Measurements from ENCODE around the gene UVRAG. TPM values are rescaled to one million over a fixed set of nuclear protein-coding genes. Genes with fewer than 3 reads are reported as not detected.
"Not testable (repeated sequence)": the region's sequence is repeated elsewhere in the genome, so short reads cannot be mapped to it uniquely, and the experiment has no call there.

The UVRAG gene
- total RNA-seq, 1 donor from 2014 or later: 8.8 TPM

DNA sequence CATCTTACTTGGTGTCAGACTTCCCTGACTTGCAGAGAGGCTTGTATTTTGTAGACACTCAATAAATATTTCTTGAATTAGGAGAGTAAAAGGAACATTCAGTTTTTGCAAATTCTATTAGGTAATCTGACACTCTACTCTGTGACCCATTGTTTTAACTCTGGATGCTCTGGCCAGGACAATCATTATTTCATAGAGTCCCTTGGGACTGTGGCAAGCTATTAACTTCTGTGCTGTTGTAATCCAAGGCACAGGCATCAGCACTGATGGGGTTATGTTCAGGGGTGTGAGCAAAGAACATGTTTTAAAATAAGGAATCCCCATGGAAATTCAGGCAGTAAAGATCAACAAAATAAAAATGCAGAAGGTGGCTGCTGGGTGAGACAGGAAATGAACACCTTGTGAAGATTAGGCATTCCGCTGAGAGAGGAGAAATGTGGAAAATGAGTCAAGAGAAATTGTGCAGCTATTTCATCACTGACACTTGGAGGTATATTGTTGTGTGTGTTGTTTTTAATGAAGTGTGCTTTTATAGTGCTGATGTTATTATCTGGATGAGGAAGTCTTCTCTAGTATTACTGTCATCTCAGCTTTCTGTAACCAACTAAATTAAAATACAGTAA lies 216.1 kb downstream of the UVRAG start:
- no peak for ATAC-seq

DNA sequence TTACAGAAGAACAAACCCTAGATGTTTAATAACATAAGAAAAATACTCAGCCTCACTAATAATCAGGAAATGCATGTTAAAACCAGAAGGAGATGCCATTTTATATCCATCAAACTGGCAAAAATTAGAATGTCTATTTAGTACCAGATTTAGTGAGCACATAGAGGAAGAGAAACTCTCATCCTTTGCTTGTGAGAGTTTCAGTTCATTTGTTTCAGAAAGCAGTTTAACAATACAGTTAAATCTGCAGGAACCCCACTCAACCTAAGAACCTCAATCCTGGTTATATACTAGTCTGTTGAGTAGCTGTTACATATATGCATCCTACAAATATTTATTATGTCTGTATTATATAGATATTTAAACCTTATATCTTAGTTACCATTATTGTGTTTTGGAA lies 218.7 kb downstream of the UVRAG start:
- no peak for ATAC-seq

DNA sequence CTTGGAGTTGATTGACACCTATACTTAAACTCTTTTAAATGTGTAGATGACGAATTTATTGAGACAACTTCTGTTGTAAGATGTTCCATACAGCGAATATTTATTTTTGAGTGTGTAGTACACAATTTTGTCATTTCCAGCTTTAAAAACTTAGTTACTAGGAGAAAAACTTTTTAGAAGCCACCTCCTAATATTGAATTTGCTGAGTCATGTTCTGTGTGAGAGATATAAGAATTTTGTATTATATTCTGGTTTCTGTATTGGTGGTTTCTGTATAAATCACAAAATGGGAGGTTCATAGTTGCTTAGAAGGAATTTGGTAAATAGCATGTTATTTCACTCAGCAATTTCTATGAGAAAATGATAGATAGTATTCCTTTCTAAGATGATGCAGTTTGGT lies 220.0 kb downstream of the UVRAG start:
- ATAC-seq: no peak

DNA sequence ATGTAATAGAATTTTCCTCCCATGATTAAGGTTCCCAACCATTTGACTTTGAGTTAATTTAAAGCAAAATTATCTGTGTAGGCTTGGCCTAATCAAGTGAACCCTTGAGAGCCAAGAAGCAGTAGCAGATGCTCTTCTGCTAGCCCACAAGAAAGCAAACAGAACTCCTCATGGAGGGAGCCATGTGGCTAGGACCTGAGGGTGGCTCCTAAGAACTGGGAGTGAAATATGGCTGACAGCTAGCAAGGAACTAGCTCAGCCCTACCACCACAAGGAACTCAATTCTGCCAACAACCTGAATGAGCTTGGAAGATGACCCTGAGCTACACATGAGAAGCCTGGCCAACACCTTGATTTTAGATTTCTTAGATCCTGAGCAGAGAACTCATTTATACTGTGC lies 223.6 kb downstream of the UVRAG start:
- ATAC-seq: no peak

DNA sequence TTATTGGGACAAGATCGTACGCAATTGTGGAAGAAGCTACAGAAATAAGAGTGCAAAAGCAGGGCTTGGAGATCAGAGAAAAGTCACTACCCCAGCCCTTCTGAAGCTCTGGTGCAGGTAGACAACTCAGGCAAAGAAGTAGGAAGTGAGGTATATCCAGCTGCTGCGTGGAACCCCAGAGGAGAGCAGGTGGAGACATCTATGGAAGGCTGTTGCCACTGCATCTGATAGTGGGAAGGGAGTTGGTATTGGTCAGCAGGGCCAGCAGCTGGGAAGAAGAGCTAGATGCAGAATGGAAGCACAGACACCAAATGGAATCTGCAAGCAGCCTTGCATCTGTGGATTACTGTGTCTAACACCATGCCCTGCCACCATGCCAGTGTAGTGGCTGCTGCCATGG lies 226.2 kb downstream of the UVRAG start:
- no peak for ATAC-seq

DNA sequence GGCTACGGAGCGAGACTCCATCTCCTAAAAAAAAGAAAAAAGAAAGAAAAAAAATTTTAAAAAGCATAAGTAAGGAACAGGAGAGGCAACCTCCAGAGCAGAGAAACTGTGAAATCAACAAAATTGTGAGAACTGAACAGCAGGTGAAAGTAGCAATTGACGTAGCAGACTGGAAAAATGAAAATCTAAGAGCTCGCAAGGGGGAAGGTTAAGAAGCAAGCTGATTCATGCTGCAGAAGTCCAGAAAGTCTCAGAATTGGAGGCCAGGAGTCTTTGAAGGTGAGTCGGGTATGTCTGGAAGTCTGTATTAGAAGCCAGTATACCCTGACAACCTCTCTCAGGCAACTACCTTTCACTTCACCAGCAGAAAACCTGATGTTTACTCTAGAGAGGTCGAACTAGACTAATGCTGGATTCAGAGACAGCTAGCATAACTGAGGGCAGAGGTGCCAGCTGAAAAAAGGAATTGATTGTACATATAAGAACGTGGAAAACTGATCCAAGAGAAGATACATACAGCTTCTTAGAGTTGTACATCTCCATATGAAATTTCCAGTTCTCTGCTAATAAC lies 229.8 kb downstream of the UVRAG start:
- ATAC-seq: no peak

DNA sequence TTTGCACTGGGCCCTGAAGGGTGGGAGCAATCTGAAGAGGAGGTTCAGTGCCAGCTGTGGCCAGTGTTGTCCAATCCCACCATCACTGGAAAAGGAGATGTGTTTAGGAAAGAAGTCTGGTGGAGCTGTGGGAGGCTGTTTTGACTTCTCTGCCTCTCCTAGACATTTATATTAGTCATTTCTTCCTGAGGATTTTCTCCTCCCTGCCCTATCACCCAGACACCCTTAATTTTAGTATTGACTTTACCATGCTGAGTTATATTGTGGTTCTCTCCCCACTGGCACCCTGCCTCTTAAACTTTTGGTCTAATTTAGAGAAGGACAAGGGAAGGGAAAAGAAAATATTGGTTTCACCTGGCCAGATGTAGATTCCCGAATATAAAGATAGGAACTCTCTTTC lies 232.2 kb downstream of the UVRAG start:
- ATAC-seq: no peak

DNA sequence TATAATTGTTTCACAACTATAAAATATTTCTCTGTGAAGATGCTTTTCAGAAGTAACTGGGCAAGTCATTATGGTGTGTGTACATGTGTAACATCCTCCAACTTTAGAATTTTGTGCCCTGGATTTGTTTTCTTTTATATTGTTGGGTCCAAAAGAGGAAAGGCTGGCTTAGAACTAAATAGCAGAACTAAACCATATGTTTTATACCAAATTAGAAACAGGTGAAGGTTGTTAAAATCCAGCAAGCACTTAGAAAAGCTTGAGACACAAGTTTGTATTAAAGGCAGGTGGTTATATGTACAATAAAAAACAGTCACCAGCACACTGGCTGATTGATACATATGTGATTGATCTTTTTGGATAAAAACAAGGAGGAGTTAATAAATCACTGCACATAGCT lies 232.8 kb downstream of the UVRAG start:
- no peak for ATAC-seq

DNA sequence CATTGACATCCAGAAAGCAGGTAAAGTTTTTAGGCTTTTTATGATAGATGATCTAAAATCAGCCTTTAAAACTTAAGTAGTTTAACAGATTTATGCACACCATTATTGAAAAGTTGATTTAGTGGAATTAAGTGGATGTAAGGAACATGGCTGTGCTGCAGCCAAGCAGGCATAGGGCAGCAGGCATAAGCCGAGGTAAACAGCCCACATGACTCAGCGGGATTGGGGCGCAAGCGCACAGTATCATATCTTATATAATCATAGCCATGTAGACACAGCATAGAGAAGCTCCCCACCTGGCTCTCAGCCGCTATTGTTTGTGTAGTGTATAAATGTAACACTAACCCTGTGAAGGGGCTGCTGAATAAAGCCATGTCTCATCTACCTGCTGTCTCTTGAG lies 233.8 kb downstream of the UVRAG start:
- ATAC-seq: no peak

DNA sequence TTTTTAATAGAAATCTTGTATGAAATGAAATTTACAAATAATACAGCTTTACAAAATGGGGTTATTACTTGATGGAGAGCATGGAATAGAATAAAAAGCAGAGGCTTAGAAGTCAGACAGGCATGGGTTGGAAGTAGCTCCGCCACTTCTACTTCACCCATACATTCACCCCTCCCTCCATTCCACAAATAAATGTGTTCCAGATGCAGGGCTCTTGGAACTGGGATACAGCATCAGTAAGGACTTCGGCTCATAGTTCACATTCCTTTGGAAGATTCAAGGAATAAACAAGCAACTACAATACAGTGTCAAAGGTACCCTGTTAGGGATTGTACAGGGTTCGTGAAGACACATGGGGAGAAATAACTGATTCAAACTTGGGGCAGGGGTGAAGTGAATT lies 234.5 kb downstream of the UVRAG start:
- ATAC-seq: no peak

DNA sequence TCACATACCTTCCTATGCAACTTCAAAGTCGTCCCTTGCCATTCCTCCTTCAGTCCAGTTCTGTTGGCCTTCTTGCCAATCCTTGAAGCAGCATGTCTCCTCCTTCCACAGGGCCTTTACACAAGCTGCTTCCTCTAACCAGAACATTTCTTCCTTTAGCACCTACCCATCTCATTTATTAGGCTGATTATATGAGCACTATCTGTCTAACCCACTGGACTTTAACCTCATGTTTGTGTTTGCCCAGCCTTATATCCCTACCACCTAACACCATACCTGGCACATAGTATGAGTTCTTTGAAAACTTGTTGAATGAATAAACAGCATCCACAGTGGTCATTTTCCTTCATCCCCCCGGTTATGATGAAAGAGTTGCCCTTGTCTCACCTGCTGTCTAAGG lies 236.9 kb downstream of the UVRAG start:
- ATAC-seq: no peak

DNA sequence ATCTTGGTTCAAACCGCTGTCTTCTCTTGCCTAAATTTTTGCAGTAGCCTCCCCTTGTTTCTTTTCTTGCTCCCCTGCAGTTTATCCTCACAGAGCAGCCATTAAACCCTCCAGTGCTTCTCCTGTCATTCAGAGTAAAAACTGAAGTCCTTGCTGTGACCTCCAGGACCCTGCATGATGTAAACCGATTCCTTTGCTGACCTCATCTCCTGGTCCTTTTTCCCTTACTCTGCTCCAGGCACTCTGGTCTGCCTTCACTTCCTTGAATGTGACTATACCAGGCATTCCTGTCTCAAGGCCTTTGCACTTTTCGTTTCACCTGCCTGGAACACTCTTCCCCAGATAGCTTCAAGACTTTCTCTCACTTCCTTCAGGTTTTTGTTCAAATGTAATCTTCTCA lies 239.3 kb downstream of the UVRAG start:
- no peak for ATAC-seq

DNA sequence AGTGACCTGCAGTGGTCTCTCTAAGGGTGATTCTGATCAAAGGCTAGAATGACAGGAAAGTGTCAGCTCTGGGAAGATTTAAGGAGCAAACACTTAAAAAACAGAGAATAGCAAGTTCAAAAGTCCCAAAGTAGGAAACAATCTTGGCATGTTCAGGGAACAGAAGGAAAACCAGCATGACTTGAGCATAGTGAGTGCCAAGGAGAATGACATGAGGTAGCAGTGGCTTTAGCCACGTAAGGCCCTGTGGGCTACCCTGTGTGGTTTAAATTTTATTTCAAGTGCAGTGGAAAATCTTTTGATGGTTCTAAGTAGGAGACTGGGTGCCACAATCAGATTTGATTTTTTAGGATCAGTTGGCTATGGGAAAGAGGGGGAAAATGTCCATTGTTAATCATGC lies 241.9 kb downstream of the UVRAG start:
- ATAC-seq: no peak

DNA sequence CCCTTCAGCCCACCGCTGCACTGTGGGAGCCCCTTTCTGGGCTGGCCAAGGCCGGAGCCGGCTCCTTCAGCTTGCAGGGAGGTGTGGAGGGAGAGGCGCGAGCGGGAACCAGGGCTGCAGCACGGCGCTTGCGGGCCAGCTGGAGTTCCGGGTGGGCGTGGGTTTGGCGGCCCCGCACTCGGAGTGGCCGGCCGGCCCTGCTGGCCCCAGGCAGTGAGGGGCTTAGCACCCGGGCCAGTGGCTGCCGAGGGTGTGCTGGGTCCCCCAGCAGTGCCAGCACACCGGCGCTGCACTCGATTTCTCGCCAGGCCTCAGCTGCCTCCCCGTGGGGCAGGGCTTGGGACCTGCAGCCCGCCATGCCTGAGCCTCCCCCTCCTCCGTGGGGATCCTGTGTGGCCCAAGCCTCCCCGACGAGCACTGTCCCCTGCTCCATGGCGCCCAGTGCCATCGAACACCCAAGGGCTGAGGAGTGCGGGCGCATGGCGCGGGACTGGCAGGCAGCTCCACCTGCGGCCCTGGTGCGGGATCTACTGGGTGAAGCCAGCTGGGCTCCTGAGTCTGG lies 245.5 kb downstream of the UVRAG start:
- ATAC-seq: not testable (repeated sequence)

DNA sequence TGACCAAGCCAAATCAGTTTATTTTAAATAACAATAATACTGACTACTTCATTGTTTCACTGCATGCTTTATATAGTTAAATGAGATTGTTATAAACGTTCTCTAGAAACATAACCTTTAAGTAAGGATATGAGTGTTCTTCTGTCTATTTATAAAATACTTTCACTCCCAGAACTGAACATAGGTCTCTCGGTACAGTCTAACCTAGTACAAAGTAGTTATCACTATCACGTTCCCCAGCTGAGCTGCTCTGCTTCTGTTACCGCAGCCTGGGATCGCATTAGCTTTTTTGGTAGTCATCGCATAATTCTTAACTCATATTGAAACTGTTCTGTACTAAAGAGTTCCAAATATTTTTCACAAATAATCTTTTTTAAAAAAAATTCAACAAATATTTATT lies 247.7 kb downstream of the UVRAG start:
- no peak for ATAC-seq

DNA sequence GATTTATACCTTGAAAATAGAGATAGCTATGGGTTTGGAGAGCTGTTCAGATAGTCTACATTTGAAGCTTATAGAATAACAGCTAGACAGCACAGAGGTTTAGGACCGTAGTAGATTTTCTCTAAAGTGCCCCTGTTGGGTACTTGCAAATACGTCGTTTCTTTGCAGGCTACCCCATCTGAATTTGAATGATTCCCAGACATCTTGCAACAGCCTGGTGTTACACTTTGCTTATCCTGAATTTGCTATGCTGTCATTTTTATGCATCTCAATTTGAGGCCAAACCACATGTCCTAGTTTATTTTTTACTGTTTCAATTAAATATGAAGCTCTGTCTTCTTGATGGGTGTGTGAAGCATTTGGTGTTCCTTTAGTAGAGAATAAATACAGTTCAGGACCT lies 249.2 kb downstream of the UVRAG start:
- ATAC-seq: no peak

DNA sequence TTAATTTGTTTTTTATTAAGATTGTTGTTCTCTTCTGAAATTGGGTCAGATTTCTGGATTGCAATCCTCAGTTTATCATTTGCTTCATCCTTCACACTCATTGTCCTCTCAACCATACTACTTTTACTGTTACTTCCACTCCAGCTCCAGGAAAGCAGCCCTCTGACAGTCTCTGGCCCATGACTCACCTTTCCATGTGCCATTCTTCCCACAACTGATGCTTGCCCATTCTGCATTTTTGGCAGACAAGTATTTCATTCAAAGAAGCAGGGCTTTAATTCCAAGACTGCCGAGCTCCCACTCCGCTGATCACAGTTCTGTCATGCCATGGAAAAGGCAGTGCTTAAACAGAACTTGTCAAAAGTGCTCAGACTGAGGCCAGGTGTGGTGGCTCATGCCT lies 252.1 kb downstream of the UVRAG start:
- no peak for ATAC-seq

DNA sequence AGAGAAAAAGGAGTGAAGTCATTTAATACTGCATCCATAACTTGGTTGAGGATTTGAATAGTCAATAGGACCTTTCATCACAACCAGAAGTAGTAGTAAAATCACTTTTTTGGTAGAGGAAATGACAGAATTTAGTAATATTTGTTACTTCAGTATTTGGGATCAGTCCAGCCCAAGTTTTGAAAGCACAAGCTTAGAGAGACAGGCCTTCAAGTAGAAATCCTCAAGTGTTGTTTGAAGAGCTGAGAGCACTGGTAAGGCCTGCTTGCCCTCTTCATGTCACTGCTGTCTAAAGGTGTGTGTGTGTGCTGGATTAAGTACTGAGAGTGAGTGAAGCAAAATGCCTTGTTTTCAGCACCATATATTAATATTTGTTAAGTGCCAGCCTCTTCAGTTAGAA lies 254.0 kb downstream of the UVRAG start:
- ATAC-seq: no peak

DNA sequence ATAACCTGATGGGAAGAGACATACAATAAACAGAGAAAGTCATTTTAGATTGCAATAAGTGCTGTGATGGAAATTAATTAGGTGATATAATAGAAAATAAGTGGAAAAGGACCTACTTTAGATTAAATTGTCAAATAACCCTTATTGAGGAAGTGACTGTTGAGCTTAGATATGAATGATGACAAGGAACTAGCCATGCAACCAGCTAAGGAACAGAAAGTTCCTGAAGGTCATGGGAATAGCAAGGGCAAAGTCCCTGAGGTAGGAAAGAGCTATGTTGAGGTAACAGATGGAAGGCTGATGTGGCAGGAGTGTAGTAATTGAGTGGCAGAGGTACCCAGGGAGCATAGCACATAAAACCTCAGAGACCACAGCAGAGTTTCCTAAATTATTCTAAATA lies 256.1 kb downstream of the UVRAG start:
- no peak for ATAC-seq

DNA sequence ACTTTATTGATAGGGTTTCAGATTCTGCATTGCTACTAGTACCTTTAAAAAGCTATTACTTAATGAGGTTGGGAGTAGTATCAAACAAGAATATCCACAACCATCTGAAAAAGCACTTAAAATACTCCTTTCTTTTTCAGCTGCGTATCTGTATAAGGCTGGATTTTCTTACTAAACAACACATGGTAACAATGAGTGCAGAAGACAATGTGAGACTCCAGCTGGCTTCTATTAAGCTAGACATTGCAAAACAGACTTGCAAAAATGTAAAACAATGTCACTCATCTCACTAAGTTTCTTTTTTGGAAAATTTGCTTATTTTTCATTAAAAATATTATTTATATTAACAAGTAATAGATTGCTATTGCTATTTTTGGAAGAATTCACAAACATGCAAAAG lies 258.7 kb downstream of the UVRAG start:
- no peak for ATAC-seq

DNA sequence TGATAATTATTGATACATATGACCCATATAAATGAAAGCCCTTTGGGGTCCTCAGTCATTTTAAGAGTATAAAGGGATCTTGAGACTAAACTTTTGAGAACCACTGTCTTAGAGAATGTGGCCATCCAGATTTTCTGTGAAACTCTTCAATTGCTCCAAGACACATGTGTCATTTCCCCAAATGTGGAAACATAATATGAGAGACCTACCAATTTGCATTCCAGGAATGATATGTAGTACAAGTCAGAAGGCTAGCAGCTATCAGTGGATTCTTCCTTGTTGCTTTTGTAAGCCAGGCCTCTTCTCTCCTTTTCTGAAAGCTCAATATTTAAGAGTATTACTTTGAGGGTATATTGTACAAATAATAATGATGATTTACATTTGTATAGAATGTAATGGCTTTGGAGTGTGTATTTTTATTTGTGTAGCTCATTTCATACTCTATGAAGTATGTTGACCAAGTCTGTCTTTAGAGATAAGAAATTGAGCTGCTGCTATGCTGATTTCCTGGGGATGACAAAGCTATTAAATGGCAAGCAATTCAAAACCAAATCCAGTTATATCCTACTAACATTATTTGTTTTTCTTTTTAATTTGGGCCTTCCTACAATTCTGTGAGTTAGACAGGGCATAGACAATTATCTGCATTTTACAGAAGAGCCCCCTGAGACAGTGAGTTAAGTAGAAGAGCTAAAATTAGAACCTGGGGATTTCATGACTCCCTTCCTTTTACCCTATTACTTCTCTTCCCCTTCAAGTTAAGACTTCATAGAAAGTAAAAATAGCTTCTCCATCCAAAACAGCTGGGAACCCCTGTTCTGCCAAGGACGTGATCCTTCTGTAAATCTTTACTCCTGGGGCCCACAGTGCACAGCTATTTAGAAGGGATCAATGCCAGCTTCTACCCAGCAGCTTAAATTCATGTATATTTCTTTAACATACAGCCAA lies 259.4 kb downstream of the UVRAG start:
- ATAC-seq: no peak

DNA sequence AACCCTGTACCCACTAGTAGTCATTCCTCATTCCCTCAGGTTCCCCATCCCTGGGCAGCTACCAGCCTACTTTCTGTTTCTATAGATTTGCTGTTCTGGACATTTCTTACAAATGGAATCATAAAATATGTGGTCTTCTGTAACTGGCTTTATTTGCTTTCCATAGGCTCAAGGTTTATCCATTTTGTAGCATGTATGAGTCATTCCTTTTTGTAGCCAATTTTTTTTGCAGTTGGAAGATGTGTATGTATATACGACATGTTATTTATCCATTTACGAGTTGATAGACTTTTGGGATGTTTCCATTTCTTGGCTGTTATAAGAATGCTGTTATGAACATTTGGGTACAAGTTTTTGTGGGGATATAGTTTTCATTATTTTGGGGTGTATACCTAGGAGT lies 260.7 kb downstream of the UVRAG start:
- ATAC-seq: no peak

DNA sequence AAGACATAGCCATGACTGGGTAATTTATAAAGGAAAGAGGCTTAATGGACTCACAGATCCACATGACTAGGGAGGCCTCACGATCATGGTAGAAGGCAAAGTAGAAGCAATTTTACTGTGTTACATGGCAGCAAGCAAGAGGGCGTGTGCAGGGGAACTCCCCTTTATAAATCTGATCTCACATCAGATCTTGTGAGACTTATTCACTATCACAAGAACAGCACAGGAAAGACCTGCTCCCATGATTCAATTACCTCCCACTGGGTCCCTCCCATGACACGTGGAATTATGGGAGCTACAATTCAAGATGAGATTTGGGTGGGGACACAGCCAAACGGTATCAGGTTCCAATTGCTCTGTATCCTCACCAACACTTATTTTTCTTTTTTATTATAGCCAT lies 261.2 kb downstream of the UVRAG start:
- ATAC-seq: not testable (repeated sequence)

DNA sequence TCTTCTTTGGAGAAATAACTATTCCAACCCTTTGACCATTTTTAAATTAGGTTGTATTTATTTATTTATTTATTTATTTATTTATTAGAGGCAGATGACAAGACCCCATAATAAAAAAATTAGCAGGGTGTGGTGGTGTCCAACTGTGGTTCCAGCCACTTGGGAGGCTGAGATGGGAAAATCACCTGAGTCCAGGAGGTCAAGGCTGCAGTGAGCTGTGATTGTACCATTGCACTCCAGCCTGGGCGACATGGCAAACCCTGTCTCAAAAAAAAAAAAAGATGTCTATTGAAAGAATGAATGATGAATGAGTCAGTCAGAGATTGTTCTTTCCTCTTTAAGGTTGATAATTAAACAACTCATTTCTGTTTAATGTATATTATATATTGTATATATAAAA lies 261.7 kb downstream of the UVRAG start:
- ATAC-seq: no peak
